ENCODE measurements around the gene TNRC18.

The TNRC18 gene

GRCh38 chr7:5445981-5446594 is 22.5 kb upstream of the TNRC18 start:
- no peak overlapping the region for H3K27ac ChIP-seq (ENCODE audit: low read length)
- H3K27me3 ChIP-seq (ENCODE audit: low read depth, low read length): no peaks in the 10 kb centered on the region
- H3K4me3 ChIP-seq (ENCODE audit: low read depth in 1 of 2, low read length in 2 of 2): no peak overlapping the region
- no peaks in the 10 kb centered on the region for H3K9me3 ChIP-seq (ENCODE audit: control insufficient read depth in 1 of 2, low read length in 2 of 2)
- no peaks in the 10 kb centered on the region for H3K36me3 ChIP-seq (ENCODE audit: control insufficient read depth in 1 of 2, insufficient read depth in 2 of 2, low read length in 2 of 2)
- peaks cover 0 to 24% of the 10 kb centered on the region in 2 donors for H3K4me1 ChIP-seq (ENCODE audit: control insufficient read depth in 1 of 2, insufficient read depth in 2 of 2, low read length in 2 of 2)

DNA sequence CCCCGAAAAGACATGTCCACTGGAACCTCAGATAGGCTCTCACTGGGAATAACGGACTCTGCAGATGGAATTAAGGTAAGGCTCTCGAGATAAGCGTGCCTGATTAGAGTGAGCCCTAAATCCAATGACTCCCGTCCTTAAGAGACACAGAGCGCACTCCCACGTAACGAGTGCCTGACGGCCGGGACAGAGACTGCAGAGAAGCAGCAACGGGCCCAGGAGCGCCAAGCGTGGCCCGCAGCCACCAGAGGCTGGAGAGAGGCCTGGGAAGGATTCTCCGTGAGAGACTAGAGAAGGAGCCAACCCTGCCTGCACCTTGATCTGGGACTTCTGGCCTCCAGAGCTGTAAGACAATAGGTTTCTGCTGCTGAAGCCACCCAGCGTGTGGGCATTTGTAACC is 20.0 kb upstream of the TNRC18 start:
- H3K36me3 ChIP-seq (ENCODE audit: control insufficient read depth in 1 of 2, insufficient read depth in 2 of 2, low read length in 2 of 2): no peaks in the 10 kb centered on the region
- H3K4me3 ChIP-seq (ENCODE audit: low read depth in 1 of 2, low read length in 2 of 2): no peak overlapping the region
- H3K9me3 ChIP-seq (ENCODE audit: control insufficient read depth in 1 of 2, low read length in 2 of 2): no peaks in the 10 kb centered on the region
- peaks cover 0 to 15% of the 10 kb centered on the region in 2 donors for H3K4me1 ChIP-seq (ENCODE audit: control insufficient read depth in 1 of 2, insufficient read depth in 2 of 2, low read length in 2 of 2)
- H3K27me3 ChIP-seq (ENCODE audit: low read depth, low read length): no peaks in the 10 kb centered on the region
- H3K27ac ChIP-seq (ENCODE audit: low read length): no peak overlapping the region

- no peaks in the 10 kb centered on the region for H3K36me3 ChIP-seq (ENCODE audit: control insufficient read depth in 1 of 2, insufficient read depth in 2 of 2, low read length in 2 of 2)
- H3K27ac ChIP-seq (ENCODE audit: low read length): no peak overlapping the region
- peaks cover 0 to 14% of the 10 kb centered on the region in 2 donors for H3K4me1 ChIP-seq (ENCODE audit: control insufficient read depth in 1 of 2, insufficient read depth in 2 of 2, low read length in 2 of 2)
- no peaks in the 10 kb centered on the region for H3K9me3 ChIP-seq (ENCODE audit: control insufficient read depth in 1 of 2, low read length in 2 of 2)
- no peaks in the 10 kb centered on the region for H3K27me3 ChIP-seq (ENCODE audit: low read depth, low read length)
- H3K4me3 ChIP-seq (ENCODE audit: low read depth in 1 of 2, low read length in 2 of 2): no peak overlapping the region
These were observed 19.2 kb upstream of the TNRC18 start for GRCh38 chr7:5442757-5443305.

DNA sequence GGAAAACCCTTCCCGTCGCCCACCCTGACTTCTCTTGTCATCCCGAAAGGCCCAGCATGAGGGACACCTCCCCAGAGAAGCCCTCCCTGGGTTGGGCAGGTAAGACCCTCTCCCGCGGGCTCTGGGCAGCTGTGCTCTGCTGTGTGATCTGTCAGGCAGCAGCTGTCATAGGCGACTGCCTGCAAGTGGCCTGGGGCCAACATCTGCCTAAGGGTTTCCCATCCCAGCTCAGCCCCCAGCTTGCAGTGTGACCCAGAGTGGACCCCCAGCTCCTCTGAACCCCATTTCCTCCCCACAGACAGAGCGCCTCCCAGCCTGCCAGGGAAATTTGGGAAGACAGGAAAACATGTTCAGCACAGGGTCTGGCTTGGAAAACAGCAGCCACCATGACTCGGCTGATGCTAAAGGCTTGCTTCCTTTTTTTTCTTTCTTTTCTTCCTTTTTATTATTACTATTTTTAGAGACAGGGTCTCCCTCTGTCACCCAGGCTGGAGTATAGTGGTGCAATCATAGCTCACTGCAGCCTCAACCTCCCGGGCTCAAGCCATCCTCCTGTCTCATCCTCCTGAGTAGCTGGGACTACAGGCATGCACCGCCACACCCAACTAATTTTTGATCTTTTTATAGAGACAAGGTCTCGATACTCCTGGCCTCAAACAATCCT is 18.3 kb upstream of the TNRC18 start:
- Histone ChIP-seq H3K27me3 (ENCODE audit: low read depth, low read length) (no peaks in the 10 kb centered on the region), H3K4me3 (ENCODE audit: low read depth in 1 of 2, low read length in 2 of 2) (no peak overlapping the region), H3K27ac (ENCODE audit: low read length) (no peak overlapping the region), H3K4me1 (ENCODE audit: control insufficient read depth in 1 of 2, insufficient read depth in 2 of 2, low read length in 2 of 2) (peaks cover 0 to 14% of the 10 kb centered on the region in 2 donors), H3K9me3 (ENCODE audit: control insufficient read depth in 1 of 2, low read length in 2 of 2) (no peaks in the 10 kb centered on the region), H3K36me3 (ENCODE audit: control insufficient read depth in 1 of 2, insufficient read depth in 2 of 2, low read length in 2 of 2) (peaks cover 0 to 4% of the 10 kb centered on the region in 2 donors)

- no peaks in the 10 kb centered on the region for H3K9me3 ChIP-seq (ENCODE audit: control insufficient read depth in 1 of 2, low read length in 2 of 2)
- H3K36me3 ChIP-seq (ENCODE audit: control insufficient read depth in 1 of 2, insufficient read depth in 2 of 2, low read length in 2 of 2): peaks cover 0 to 4% of the 10 kb centered on the region in 2 donors
- no peaks in the 10 kb centered on the region for H3K27me3 ChIP-seq (ENCODE audit: low read depth, low read length)
- no peak overlapping the region for H3K4me3 ChIP-seq (ENCODE audit: low read depth in 1 of 2, low read length in 2 of 2)
- H3K27ac ChIP-seq (ENCODE audit: low read length): no peak overlapping the region
- H3K4me1 ChIP-seq (ENCODE audit: control insufficient read depth in 1 of 2, insufficient read depth in 2 of 2, low read length in 2 of 2): peaks cover 0 to 9% of the 10 kb centered on the region in 2 donors
These were observed 16.2 kb upstream of the TNRC18 start for GRCh38 chr7:5439572-5440496.

GRCh38 chr7:5439209-5439571 is 15.6 kb upstream of the TNRC18 start:
- H3K4me3 ChIP-seq (ENCODE audit: low read depth in 1 of 2, low read length in 2 of 2): no peak overlapping the region
- H3K9me3 ChIP-seq (ENCODE audit: control insufficient read depth in 1 of 2, low read length in 2 of 2): no peaks in the 10 kb centered on the region
- no peak overlapping the region for H3K27ac ChIP-seq (ENCODE audit: low read length)
- peaks cover 0 to 4% of the 10 kb centered on the region in 2 donors for H3K36me3 ChIP-seq (ENCODE audit: control insufficient read depth in 1 of 2, insufficient read depth in 2 of 2, low read length in 2 of 2)
- no peaks in the 10 kb centered on the region for H3K27me3 ChIP-seq (ENCODE audit: low read depth, low read length)
- H3K4me1 ChIP-seq (ENCODE audit: control insufficient read depth in 1 of 2, insufficient read depth in 2 of 2, low read length in 2 of 2): peaks cover 0 to 9% of the 10 kb centered on the region in 2 donors

- peaks cover 0 to 9% of the 10 kb centered on the region in 2 donors for H3K4me1 ChIP-seq (ENCODE audit: control insufficient read depth in 1 of 2, insufficient read depth in 2 of 2, low read length in 2 of 2)
- peaks cover 4 to 7% of the 10 kb centered on the region in 2 donors for H3K36me3 ChIP-seq (ENCODE audit: control insufficient read depth in 1 of 2, insufficient read depth in 2 of 2, low read length in 2 of 2)
- H3K4me3 ChIP-seq (ENCODE audit: low read depth in 1 of 2, low read length in 2 of 2): no peak overlapping the region
- H3K27ac ChIP-seq (ENCODE audit: low read length): no peak overlapping the region
- no peaks in the 10 kb centered on the region for H3K27me3 ChIP-seq (ENCODE audit: low read depth, low read length)
- peaks cover 0 to 3% of the 10 kb centered on the region in 2 donors for H3K9me3 ChIP-seq (ENCODE audit: control insufficient read depth in 1 of 2, low read length in 2 of 2)
These were observed 14.4 kb upstream of the TNRC18 start for GRCh38 chr7:5437987-5438386.

- H3K27ac ChIP-seq (ENCODE audit: low read length): no peak overlapping the region
- H3K4me3 ChIP-seq (ENCODE audit: low read depth in 1 of 2, low read length in 2 of 2): no peak overlapping the region
- peaks cover 0 to 9% of the 10 kb centered on the region in 2 donors for H3K4me1 ChIP-seq (ENCODE audit: control insufficient read depth in 1 of 2, insufficient read depth in 2 of 2, low read length in 2 of 2)
- H3K27me3 ChIP-seq (ENCODE audit: low read depth, low read length): no peaks in the 10 kb centered on the region
- H3K36me3 ChIP-seq (ENCODE audit: control insufficient read depth in 1 of 2, insufficient read depth in 2 of 2, low read length in 2 of 2): peaks cover 4 to 7% of the 10 kb centered on the region in 2 donors
- peaks cover 0 to 4% of the 10 kb centered on the region in 2 donors for H3K9me3 ChIP-seq (ENCODE audit: control insufficient read depth in 1 of 2, low read length in 2 of 2)
These were observed 13.8 kb upstream of the TNRC18 start for GRCh38 chr7:5437348-5437892.

GRCh38 chr7:5436003-5436678 is 12.5 kb upstream of the TNRC18 start:
- Histone ChIP-seq H3K36me3 (ENCODE audit: control insufficient read depth in 1 of 2, insufficient read depth in 2 of 2, low read length in 2 of 2) (peaks cover 4 to 7% of the 10 kb centered on the region in 2 donors), H3K27ac (ENCODE audit: low read length) (no peak overlapping the region), H3K4me3 (ENCODE audit: low read depth in 1 of 2, low read length in 2 of 2) (no peak overlapping the region), H3K9me3 (ENCODE audit: control insufficient read depth in 1 of 2, low read length in 2 of 2) (peaks cover 0 to 4% of the 10 kb centered on the region in 2 donors), H3K27me3 (ENCODE audit: low read depth, low read length) (no peaks in the 10 kb centered on the region), H3K4me1 (ENCODE audit: control insufficient read depth in 1 of 2, insufficient read depth in 2 of 2, low read length in 2 of 2) (peaks cover 0 to 6% of the 10 kb centered on the region in 2 donors)

DNA sequence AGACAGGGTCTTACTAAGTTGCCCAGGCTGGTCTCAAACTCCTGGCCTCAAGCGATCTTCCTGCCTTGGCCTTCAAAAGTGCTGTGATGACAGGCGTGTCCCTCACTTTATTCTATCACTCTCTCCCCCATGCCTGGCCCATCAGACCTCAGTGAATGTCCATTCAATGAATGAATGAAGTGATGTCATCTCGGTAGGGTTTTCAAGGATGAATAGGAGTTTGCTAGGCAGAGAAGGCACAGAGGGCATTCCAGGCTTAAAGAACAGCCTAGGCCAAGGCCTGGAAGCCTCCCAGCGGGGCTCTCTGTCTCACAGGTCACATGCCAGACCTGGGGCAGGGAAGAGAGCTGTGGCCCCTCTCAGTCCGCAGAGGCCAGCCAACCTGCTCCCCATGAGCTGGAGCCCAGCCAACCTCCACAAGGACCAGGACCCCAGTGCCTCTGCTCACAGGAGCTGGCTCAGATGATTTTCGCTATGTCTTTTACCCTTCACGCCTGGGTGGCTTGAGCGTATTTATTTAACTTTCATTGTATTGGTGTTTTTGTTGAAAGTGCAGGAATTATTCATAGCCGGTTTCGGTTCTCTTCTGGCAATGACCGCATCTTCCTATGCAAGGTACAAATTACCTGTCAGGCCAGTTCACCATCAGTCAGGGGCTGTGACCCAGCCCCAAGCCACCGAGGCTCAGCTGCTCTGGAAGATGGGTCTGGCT is 11.8 kb upstream of the TNRC18 start:
- Histone ChIP-seq H3K27me3 (ENCODE audit: low read depth, low read length) (no peaks in the 10 kb centered on the region), H3K4me1 (ENCODE audit: control insufficient read depth in 1 of 2, insufficient read depth in 2 of 2, low read length in 2 of 2) (peaks cover 1 to 9% of the 10 kb centered on the region in 2 donors), H3K9me3 (ENCODE audit: control insufficient read depth in 1 of 2, low read length in 2 of 2) (peaks cover 0 to 4% of the 10 kb centered on the region in 2 donors), H3K4me3 (ENCODE audit: low read depth in 1 of 2, low read length in 2 of 2) (no peak overlapping the region), H3K27ac (ENCODE audit: low read length) (no peak overlapping the region), H3K36me3 (ENCODE audit: control insufficient read depth in 1 of 2, insufficient read depth in 2 of 2, low read length in 2 of 2) (peaks cover 4 to 7% of the 10 kb centered on the region in 2 donors)
